Stomach (tissue), 9 donors: ENCODE results near the gene KLLN. TPM values are rescaled to one million over a fixed set of nuclear protein-coding genes. Genes with fewer than 3 reads are reported as not detected.

Experiments
- DNase-seq, 2 donors: peaks; one replicate each; pipeline versions ENCODE4 v3.0.0 to v3.0.0-alpha.2; 2013 to 2019
- H3K27ac ChIP-seq, 5 donors: fragments of 200-600 bp in 4 of 5; sonication (generic) in 4 of 5; one replicate each; pipeline ENCODE4 v1.5.1; 2013 to 2019; ENCODE audit warnings: mild to moderate bottlenecking in 1 of 5, moderate library complexity in 1 of 5
- H3K27me3 ChIP-seq, 3 donors: fragments of 200-600 bp; sonication (generic); one replicate each; pipeline ENCODE4 v1.5.1; 2017 to 2019; ENCODE audit warnings: mixed run types in 1 of 3
- H3K36me3 ChIP-seq, 4 donors: fragments of 200-600 bp; sonication (generic); 1 replicate in 3 of 4; 2 replicates in 1 of 4; pipeline ENCODE4 v1.5.1; 2016 to 2019
- H3K4me1 ChIP-seq, 4 donors: fragments of 200-600 bp; sonication (generic); one replicate each; pipeline ENCODE4 v1.5.1; 2016 to 2019
- H3K4me3 ChIP-seq, 4 donors: fragments of 200-600 bp; sonication (generic) in 3 of 4; one replicate each; pipeline ENCODE4 v1.5.1; 2016 to 2019; ENCODE audit warnings: mild to moderate bottlenecking in 1 of 4
- H3K9me3 ChIP-seq, 4 donors: fragments of 200-600 bp; sonication (generic); one replicate each; pipeline ENCODE4 v1.5.1; 2016 to 2019
- EP300 ChIP-seq: sonication (generic); formaldehyde crosslinking; IDR thresholded peaks from one replicate; pipeline ENCODE4 v1.6.1; 2017; ENCODE audit warnings: antibody characterized with exemption
- POLR2A ChIP-seq, 4 donors: fragments of 450-650 bp; IDR thresholded peaks; one replicate each; pipeline ENCODE4 v1.6.1; 2016; ENCODE audit warnings: antibody characterized with exemption in 4 of 4, control low read depth in 2 of 4, mild to moderate bottlenecking in 1 of 4, moderate library complexity in 1 of 4
- POLR2AphosphoS5 ChIP-seq, 3 donors: sonication (generic); formaldehyde crosslinking; IDR thresholded peaks; one replicate each; pipeline ENCODE4 v1.6.1; 2016; ENCODE audit warnings: antibody characterized with exemption in 3 of 3
- WGBS, 5 donors: extraction: QIAGEN DNeasy Blood & Tissue Kit in 3 of 5; methylation state at CpG; one replicate each; pipeline versions ENCODE4 v1.1.5 to v1.1.7; 2013 to 2018; 5-methylcytosine and 5-hydroxymethylcytosine counted together
- intact Hi-C: fragments of 100-400 bp; cut with DNase I; formaldehyde crosslinking; loops from one replicate; pipeline ENCODE4 v1.15.1; 2023; ENCODE audit warnings: low total_unique reads
- polyA plus RNA-seq, 3 donors: library from polyadenylated mRNA; stranded (reverse); fragments of 200-250 nt; gene quantifications; one replicate each; pipeline ENCODE4 v1.2.3, GENCODE V29; 2013
- small RNA-seq, 4 donors: library from RNA; depleted of rRNA; stranded (forward); fragments of <200 nt; gene quantifications; one replicate each; pipeline ENCODE3, GENCODE V24; 2016
- total RNA-seq, 5 donors: library from RNA; depleted of rRNA; stranded (reverse); fragments of >200 nt; gene quantifications; one replicate each; pipeline versions ENCODE4 v1.1.0 to v1.2.3, GENCODE V29; 2014 to 2016
- TF ChIP-seq, protein P1 (sequence below), 7 experiments: fragments of 450-650 bp in 4 of 7; fragments of 200-600 bp in 3 of 7; sonication (generic) in 3 of 7; IDR thresholded peaks; one replicate each; pipeline ENCODE4 v1.5.1; 2016 to 2019; ENCODE audit warnings: antibody characterized with exemption in 7 of 7, control low read depth in 2 of 7, mild to moderate bottlenecking in 1 of 7
- donor health status: healthy with polysubstance abuse.
- donor health status: Bipolar disorder and iron deficiency.
- donor health status: healthy.

Gene KLLN
- total and polyA plus RNA-seq, 8 donors: 0.18 to 0.37 (median 0.27) TPM; not detected in 4

DNA sequence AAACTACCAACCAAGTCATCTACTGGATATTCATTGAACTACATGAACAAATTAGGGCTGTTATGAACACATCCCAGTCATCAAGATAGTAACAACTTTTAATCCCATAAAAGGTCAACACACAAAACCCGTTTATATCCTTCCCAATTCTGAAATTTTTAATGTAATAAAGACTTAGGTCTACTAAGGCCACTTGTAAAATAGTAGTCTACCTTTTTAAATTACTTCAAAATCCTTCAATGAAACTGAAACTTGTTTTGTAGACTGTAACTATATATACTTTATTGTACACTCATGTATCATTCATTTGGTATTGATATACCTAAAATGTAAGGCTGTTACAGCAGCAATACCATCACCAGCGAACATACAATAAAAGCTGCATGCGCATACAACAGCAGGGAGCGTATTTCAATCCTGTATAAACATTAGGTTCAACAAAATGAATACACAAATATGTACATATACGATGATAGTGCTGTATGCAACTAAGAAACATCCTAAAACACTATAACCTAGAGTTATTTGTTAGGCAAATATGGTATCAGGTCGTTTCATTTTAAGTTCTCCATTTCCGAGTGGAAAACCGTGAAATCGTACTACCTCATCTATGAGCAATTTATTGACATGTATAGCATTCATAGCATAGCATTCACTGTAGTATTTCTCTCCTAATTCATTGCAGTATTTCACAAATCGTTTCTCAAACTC is 46.3 kb downstream of the KLLN start:
- Histone ChIP-seq H3K4me3 (peak overlapping the region; percentile 70 to 81 (median 72)), H3K36me3 (peaks cover 0 to 10% (median 7%) of the 10 kb centered on the region in 4 donors), H3K4me1 (peaks cover 15 to 34% (median 26%) of the 10 kb centered on the region in 4 donors), H3K27ac (peak overlapping the region; percentile 88 to 91 (median 89)), H3K27me3 (no peaks in the 10 kb centered on the region), H3K9me3 (no peaks in the 10 kb centered on the region)
- DNase-seq: peak in 1 of 2 donors; percentile 17
- intact Hi-C loops: no loop called here
- WGBS, 5 donors: 12 to 20% (median 17%) methylated on average over 10 of the region's 10 CpGs
- TF ChIP-seq POLR2A (IDR thresholded peaks at IDR 0.05) (no peak), POLR2AphosphoS5 (IDR thresholded peaks at IDR 0.05) (no peak), EP300 (no peak)
- TF ChIP-seq, protein P1, sequence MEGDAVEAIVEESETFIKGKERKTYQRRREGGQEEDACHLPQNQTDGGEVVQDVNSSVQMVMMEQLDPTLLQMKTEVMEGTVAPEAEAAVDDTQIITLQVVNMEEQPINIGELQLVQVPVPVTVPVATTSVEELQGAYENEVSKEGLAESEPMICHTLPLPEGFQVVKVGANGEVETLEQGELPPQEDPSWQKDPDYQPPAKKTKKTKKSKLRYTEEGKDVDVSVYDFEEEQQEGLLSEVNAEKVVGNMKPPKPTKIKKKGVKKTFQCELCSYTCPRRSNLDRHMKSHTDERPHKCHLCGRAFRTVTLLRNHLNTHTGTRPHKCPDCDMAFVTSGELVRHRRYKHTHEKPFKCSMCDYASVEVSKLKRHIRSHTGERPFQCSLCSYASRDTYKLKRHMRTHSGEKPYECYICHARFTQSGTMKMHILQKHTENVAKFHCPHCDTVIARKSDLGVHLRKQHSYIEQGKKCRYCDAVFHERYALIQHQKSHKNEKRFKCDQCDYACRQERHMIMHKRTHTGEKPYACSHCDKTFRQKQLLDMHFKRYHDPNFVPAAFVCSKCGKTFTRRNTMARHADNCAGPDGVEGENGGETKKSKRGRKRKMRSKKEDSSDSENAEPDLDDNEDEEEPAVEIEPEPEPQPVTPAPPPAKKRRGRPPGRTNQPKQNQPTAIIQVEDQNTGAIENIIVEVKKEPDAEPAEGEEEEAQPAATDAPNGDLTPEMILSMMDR (IDR thresholded peaks at IDR 0.05): no peak

DNA sequence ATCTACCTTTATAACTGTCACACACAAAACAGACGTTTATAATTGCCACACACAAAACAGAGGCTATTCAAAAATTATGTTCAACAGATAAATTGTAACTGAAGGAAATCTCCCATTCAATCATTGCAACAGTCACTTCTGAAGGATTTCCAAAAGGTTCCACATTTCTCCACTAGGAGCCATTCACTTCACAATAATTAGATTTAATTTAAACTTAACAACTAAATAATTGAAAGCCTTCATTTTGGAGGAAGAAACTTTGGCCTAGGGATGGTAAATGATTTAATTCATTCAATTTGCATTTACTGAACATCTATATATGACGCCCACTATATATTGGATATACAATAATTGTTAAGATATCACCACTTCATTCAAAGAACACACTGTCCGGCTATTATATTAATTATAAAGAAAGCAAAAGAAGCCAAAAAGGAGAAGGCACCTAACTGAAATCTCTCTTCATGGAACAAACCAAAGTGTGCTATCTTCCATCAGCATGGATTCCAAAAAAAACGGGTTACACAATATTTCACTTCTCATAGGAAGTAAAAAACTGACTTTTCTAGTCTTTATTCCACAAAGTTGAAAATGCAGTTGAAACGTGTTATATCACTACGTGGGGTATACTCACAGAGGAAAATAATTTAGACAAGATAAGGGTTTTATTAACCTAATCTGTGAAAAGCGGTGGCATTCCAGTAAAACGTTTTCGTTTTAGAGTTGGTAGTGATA is 47.0 kb downstream of the KLLN start:
- intact Hi-C loops: no loop called here
- no peak for DNase-seq
- Histone ChIP-seq H3K4me1 (peaks cover 15 to 34% (median 26%) of the 10 kb centered on the region in 4 donors), H3K27ac (no peak overlapping the region), H3K9me3 (no peaks in the 10 kb centered on the region), H3K27me3 (no peaks in the 10 kb centered on the region), H3K4me3 (peak overlapping the region in 2 of 4 donors; percentile 73 to 81), H3K36me3 (peaks cover 0 to 18% (median 14%) of the 10 kb centered on the region in 4 donors)
- no peak for TF ChIP-seq POLR2AphosphoS5 (IDR thresholded peaks at IDR 0.05)
- TF ChIP-seq, protein P1 (IDR thresholded peaks at IDR 0.05): no peak
- no peak for TF ChIP-seq POLR2A (IDR thresholded peaks at IDR 0.05)
- TF ChIP-seq EP300: no peak
- 38 to 59% (median 50%) methylated on average over 9 of the region's 9 CpGs for WGBS, 5 donors

Small RNA genes lying within 50 kb of the gene (small RNA-seq; reads per million reads assigned to genes)
- gene RN7SL78P: 0 reads per million in 4 donors

Other genes starting within 250 kb of the KLLN start
- 10 to 100 TPM in 4 of 5 donors, 1 to 10 TPM in 1; 1.3 to 17.3 (median 12.6) TPM for gene PAPSS2, start 203.7 kb downstream of the KLLN start, total RNA-seq
- gene PAPSS2, start 203.7 kb downstream of the KLLN start, polyA plus RNA-seq: 1 to 10 TPM; 2.7 to 9.5 (median 8.0) TPM
- gene ATAD1, start 45.3 kb downstream of the KLLN start, total RNA-seq: 10 to 100 TPM in 4 of 5 donors, 1 to 10 TPM in 1; 9.0 to 61.7 (median 21.6) TPM
- 10 to 100 TPM in 1 of 3 donors, 1 to 10 TPM in 2; 7.0 to 10.6 (median 7.4) TPM for gene ATAD1, start 45.3 kb downstream of the KLLN start, polyA plus RNA-seq
- gene PTEN, start 92 bp upstream of the KLLN start, total RNA-seq: 100 to 1,000 TPM in 3 of 5 donors, 10 to 100 TPM in 2; 56.6 to 374 (median 118) TPM
- gene PTEN, start 92 bp upstream of the KLLN start, polyA plus RNA-seq: 10 to 100 TPM; 26.2 to 30.7 (median 30.3) TPM